Lower leg skin (tissue), 3 donors: Measurements from ENCODE around the gene STXBP1.

Experiments
- POLR2A ChIP-seq, 2 donors: fragments of 450-650 bp; IDR thresholded peaks; one replicate each; pipeline ENCODE4 v1.6.1; 2016 to 2017; ENCODE audit warnings: antibody characterized with exemption in 2 of 2, mild to moderate bottlenecking in 1 of 2, moderate library complexity in 1 of 2
- TF ChIP-seq, protein P1 (sequence below), 3 donors: fragments of 450-650 bp; IDR thresholded peaks; one replicate each; pipeline ENCODE4 v1.5.1; 2016; ENCODE audit warnings: antibody characterized with exemption in 3 of 3, mild to moderate bottlenecking in 3 of 3, moderate library complexity in 2 of 3

GRCh38 chr9:127664324-127664677 lies 52.2 kb downstream of the STXBP1 start:
- TF ChIP-seq, protein P1, sequence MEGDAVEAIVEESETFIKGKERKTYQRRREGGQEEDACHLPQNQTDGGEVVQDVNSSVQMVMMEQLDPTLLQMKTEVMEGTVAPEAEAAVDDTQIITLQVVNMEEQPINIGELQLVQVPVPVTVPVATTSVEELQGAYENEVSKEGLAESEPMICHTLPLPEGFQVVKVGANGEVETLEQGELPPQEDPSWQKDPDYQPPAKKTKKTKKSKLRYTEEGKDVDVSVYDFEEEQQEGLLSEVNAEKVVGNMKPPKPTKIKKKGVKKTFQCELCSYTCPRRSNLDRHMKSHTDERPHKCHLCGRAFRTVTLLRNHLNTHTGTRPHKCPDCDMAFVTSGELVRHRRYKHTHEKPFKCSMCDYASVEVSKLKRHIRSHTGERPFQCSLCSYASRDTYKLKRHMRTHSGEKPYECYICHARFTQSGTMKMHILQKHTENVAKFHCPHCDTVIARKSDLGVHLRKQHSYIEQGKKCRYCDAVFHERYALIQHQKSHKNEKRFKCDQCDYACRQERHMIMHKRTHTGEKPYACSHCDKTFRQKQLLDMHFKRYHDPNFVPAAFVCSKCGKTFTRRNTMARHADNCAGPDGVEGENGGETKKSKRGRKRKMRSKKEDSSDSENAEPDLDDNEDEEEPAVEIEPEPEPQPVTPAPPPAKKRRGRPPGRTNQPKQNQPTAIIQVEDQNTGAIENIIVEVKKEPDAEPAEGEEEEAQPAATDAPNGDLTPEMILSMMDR (IDR thresholded peaks at IDR 0.05), result no peak
- TF ChIP-seq POLR2A (IDR thresholded peaks at IDR 0.05), result no peak
